Germinal center (tissue), 1 donor: Measurements from ENCODE around the gene PAAF1.
"Not testable (repeated sequence)": the region's sequence is repeated elsewhere in the genome, so short reads cannot be mapped to it uniquely, and the experiment has no call there.

Source experiments
- DNase-seq: peaks from one replicate; pipeline ENCODE4 v3.0.0; 2012; ENCODE audit warnings: mixed read lengths, low spot score

Gene PAAF1, protein sequence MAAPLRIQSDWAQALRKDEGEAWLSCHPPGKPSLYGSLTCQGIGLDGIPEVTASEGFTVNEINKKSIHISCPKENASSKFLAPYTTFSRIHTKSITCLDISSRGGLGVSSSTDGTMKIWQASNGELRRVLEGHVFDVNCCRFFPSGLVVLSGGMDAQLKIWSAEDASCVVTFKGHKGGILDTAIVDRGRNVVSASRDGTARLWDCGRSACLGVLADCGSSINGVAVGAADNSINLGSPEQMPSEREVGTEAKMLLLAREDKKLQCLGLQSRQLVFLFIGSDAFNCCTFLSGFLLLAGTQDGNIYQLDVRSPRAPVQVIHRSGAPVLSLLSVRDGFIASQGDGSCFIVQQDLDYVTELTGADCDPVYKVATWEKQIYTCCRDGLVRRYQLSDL

DNA sequence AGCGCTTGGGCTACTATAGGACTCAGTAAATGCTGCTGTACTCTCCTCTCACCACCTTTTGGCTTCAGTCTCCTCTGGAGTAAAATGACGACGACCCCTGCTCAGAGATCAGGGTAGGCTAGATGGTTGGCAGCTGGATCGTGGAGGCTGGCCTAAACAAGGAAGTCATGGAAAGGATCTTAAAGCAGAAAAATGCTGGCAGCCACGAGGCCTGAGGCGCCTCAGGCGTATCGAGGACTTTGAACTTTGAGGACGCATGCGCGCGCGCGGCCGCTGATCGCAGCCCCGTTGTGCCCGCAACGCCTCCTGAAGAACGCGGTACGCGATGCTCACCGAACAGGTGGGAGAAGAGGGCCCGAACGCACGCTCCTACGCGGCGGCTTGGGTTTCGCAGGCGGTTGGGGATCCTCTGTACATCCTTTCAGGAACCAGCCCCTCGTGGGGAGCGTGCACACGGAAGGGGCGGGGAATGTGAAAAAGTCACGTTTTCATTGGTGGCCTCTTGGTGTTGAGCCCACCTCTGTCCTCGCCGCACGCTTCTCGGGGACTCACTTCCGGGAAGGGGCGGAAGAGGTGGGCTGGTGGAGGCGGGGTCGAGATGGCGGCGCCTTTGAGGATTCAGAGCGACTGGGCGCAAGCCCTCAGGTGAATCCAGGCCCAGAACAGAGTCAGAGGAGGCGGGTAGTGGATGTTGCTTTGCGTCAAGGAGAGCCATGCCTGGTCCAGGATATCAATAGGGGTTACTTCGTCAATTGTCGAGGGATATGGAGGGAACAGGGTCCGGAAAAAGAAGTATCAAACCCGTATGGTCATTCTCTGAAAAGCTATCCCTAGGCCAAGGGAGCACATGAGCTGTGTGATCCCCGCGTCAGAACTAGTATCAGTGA lies at the start of gene PAAF1, which contains the start of gene COA4:
TSS of gene PAAF1 (plus strand) at position 576 of the 887 bp plus-strand sequence. CDS start at position 599, 23 bp downstream.
TSS of gene COA4 (minus strand) at position 423 of the 887 bp plus-strand sequence. CDS start 3,468 bp downstream, outside the sequence.
- DNase-seq: peak; percentile 98

DNA sequence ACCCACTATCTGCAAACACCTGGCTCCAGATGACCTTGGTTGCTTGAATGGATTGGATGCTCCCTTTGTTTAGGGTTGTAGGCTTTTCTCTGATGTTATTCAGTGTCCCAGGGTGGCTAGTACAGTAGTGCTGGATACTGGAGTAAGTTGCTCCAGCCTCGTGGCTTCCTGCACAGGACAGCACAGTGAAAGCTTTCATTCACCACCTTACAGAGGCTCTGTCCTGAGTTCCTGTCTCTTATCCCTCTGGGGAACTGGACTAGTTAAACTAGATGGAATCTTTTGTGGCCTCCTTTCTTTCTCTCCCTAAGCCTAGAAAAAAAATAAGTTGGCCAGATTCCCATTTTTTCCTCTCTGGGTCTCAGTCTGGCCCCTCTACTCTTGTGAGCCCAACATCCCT lies 46.5 kb upstream of the PAAF1 start:
- DNase-seq: no peak

DNA sequence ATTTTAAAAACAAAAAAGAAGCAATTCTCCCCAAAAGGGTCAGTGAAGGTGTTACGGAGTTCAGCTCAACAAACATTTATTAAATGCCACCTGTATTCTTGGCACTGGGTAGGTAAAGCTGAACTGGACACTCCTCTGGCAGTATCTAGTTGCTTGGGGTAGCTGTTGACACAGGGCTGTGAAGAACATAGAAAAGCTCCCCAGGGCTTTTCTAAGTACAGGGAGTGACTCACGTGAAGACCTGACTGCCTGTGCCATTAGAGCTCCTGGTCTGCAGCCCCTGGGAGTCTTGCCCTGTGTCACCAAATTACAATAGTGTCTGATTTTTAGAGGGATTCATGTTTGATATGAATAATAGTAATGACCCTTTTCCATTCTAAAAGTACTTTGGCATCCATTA lies 43.7 kb upstream of the PAAF1 start:
- no peak for DNase-seq

DNA sequence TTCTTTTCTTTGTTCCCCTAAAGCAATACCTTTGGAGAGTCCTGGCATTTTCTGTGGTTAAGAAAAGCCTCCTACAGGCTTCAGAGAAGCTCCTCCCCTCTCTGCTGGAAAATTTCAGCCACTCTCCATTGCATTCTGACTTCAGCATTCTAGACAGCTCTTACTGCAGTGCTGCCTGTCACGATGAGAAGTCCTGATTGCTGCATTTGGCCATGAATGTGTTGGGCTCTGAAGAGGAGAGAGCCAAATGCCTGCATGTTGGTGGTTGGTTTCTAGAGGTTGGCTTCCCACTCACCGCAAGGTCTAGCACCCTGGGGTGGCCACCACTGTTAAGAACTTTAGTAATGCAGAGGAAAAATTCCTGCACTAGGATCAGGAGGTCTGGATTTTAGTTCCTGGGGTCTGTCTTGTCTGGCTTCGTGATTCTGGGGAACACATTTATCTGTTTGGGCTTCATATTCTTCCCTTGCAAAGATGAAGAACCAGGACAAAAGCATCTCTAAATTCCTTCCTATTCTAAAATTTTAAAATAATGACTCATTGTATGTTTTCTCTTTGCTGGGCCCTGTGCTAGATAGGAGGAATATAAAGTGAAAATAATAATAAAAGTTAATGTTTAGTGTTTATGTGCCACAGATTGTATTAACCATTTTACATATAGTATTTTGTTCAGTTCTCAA lies 38.2 kb upstream of the PAAF1 start:
- no peak for DNase-seq

DNA sequence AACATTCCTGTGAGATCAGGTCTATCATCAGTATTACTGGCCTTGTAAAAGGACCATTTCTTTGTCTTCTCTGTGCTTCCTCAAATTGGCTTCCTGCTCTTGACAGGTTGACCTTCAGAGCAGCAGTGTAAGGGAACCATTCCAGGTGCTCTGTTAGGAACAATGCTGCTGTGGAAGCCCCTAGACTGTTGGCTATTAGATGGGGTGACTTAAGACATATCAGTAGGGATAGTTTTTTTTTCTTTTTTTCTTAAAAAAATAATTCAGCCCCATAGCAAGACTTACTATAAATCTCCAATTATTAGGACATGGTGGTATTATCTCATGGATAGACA lies 37.7 kb upstream of the PAAF1 start:
- no peak for DNase-seq

GRCh38 chr11:73851046-73851764 lies 25.6 kb upstream of the PAAF1 start:
- no peak for DNase-seq

DNA sequence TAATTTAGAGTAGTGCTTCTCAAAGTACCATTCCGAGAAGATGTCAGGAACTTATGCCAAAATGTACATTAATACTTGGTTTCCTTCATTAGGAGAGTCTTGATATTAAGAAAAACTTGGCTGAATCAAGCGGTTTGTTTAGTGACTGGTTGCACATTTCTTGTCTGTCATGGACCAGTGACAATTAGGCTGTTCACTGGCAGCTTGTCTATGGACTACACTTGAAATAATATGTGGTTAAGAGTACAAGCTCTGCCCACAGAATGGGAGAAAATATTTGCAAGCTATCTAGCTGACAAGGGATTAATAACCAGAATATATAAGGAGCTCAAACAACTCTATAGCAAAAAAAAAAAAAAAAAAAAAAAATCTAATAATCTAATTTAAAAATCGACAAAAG lies 24.8 kb upstream of the PAAF1 start:
- DNase-seq: no peak

GRCh38 chr11:73854680-73855079 lies 22.1 kb upstream of the PAAF1 start:
- DNase-seq: no peak

DNA sequence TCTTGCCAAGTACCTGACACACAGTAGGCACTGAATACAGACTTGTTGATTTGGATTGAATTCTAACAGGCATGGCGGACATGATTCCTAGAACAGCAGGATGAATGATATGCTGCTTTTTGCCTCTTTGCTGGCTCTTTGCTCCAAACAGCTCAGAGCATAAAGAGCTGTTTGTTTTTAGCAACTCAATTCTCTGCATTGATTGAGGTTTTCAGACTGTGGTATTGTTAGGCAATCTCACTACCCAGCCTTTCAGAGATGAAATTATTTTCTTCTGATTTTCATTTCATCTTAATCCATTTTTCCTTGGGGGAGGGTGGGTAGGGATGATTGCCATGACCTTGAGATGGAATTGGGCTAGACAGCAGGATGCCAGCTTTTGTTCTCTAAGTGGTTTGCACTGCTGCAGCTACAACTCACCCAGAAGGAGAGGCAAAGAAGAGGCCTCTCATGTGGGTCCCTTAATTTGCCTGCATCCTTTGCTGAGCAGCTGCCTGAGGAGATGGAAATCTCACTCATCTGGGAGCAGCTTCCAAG lies 20.7 kb upstream of the PAAF1 start:
- DNase-seq: no peak

- no peak for DNase-seq
Observed at GRCh38 chr11:73859671-73860070, 17.1 kb upstream of the PAAF1 start.

DNA sequence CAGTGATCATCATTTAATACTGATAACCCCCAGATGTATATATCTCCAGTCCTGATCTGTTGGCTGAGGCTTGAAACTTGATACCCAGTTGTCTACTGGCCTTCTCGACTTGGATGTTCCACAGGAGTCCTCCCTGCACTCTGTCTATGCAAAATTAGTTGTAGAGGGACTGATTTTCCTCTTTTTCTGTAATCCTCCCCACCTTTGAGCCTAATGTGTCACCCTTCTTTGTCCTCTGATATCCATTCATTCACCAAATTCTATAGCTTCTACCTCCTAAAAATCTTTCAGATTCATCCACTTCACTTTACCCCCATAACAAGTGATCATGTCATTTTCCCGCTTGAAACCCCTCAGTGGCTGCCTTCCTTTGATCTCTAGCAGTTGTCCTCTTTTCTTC lies 16.6 kb upstream of the PAAF1 start:
- no peak for DNase-seq

DNA sequence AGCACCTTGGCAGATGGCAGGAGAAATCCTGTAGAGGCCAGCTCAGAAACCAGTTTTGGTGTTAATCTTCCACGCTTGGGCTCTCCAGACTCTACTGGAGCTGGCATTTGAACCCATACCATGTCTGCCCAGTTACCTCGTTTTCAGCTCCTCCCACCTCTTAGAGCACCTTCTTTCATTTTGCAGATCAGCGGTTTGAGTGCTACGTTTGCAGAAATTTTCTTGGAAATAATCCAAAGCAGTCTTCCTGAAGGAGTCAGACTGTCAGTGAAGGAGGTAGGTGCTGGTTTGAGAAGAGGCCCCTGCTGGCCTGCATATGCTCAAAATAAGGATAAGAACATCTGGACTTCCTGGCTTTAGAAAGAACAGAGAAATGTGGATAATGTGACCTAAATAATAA lies 13.8 kb upstream of the PAAF1 start:
- no peak for DNase-seq

DNA sequence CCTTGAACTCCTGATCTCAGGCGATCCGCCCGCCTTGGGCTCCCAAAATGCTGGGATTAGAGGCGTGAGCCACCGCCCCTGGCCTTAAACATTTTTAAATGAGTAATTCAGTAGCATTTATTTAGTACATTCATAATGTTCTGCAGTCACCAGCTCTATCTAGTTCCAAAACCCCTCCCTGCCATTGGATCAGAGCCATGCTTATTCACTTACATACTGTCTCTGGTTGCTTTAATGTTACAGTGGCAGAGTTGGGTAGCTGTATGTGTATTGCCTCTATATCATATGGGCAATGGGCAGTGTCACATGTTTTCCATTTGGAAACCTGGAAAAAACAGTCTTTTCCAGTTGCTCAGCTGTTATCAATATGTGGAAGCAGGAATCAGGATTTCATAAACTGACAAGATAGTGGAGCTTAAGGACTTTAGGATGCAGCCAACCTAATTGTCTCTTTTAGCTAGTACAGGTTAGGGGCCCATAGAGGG lies 10.7 kb upstream of the PAAF1 start:
- DNase-seq: no peak

DNA sequence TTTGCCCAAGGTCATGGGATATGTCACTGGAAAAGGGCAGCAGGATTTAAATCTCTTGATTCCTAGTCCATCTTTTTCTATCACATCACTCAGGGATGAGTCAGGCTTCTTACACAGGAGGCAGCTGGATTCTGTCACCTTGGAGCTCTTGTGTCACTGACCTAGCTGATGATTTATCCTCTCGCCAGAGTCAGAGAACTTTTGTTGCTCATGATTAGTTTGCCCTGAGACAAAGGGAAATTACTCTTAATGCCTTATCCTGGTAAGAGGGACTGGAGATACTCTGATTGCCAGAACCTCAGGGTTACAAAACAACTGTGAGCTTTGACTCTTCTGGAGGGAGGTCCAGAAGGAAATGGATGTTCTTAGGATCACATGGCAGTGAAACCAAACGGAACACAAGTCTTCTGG lies 10.2 kb upstream of the PAAF1 start:
- DNase-seq: no peak

GRCh38 chr11:73869332-73869949 lies 7.4 kb upstream of the PAAF1 start:
- no peak for DNase-seq

DNA sequence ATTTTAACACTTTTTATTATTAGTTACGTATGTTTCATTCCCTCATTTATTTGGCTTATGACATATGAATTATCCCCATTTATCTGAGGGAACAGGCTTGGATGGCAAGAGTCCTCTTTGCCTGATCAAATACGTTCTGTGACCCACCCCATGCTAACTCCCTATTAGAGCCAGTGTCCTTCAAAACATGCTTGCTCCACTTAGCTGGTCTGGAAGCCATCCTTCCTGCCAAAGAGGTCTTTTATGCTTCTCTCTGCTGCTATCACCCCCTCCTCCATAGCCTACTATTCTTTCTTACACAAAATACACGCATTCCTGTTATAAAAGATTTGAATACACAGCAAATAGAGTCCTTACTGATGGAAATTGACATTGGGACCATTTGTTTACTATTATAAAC lies 6.5 kb upstream of the PAAF1 start:
- no peak for DNase-seq

DNA sequence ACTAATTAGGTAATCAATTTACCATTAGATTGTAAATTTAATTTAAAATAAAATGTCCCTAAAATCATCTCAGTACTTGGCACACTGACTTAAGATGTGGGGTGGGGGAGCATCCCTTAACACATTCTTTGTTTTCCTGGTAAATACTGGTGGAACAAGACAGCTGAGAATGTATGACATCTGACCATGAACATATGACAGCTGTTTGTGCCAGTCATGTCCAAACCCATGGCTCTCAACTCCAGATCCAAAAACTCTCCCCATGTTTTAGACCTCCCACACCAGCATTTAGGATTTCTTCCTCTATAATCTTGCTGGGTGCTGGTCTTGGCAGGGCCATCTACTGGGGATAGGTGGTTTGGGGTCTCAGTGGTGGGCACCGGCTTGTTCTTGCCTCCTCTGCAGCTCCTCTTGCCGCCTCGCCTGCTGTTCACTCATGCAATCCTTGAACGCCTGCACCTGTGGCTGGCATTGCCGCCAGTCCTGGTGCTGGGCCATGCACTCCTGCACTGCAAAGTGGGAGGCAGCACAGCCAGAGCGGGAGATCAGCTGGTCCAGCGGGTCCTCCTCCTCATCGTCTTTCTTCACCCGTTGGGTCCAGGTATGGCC lies 3.9 kb upstream of the PAAF1 start:
- no peak for DNase-seq

DNA sequence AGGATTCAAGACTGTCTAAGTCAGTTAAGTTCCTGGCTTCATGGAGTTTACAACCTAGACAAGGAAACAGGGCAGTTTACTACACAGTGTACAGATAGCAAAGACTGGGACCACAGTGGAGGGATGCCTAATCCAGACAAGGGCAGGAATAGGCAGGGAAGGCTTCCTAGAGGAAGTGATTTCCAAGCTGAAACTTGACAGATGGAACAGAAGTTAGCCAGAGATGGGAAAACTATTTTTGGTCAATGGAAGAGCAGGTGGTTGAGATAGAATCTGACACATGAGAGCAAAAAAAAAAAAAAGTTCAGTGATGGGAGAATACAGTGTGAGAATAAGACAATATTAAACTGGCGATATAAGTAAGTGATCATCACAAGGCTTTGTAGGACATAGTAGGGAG lies 1.4 kb upstream of the PAAF1 start:
- no peak for DNase-seq

GRCh38 chr11:73875840-73876239 lies 959 bp upstream of the PAAF1 start:
- no peak for DNase-seq

- DNase-seq: no peak
Observed at GRCh38 chr11:73878771-73879170, 2.0 kb downstream of the PAAF1 start.

- DNase-seq: not testable (repeated sequence)
Observed at GRCh38 chr11:73880449-73880848, 3.6 kb downstream of the PAAF1 start.
